Lung (tissue), 16 donors: Measurements from ENCODE around the gene ISCA1. TPM values are rescaled to one million over a fixed set of nuclear protein-coding genes. Genes with fewer than 3 reads are reported as not detected.

ENCODE experiments used
- ATAC-seq: fragments of 200-7000 bp; cut with Tn5 transposase; one replicate; pipeline ENCODE4 v1.9.1; 2020; ENCODE audit warnings: moderate number of reproducible peaks; ENCODE audit not compliant: insufficient read depth, low FRiP score
- DNase-seq, 3 donors: peaks; one replicate each; pipeline ENCODE4 v3.0.0-alpha.2; 2013 to 2017
- H3K27ac ChIP-seq, 2 donors: one replicate each; pipeline ENCODE4 v1.5.1; 2013; ENCODE audit warnings: mild to moderate bottlenecking in 2 of 2, moderate library complexity in 2 of 2, control low read depth in 1 of 2, inconsistent platforms in 1 of 2, low read depth in 1 of 2, low read length in 1 of 2
- H3K27me3 ChIP-seq, 3 donors: one replicate each; pipeline ENCODE4 v1.5.1; 2013; ENCODE audit warnings: low read length in 2 of 3; ENCODE audit not compliant: control insufficient read depth in 3 of 3, insufficient read depth in 3 of 3
- H3K36me3 ChIP-seq, 4 donors: one replicate each; pipeline ENCODE4 v1.5.1; 2013; ENCODE audit warnings: low read length in 4 of 4, mild to moderate bottlenecking in 1 of 4, moderate library complexity in 1 of 4; ENCODE audit not compliant: control insufficient read depth in 4 of 4, insufficient read depth in 4 of 4
- H3K4me1 ChIP-seq, 5 donors: one replicate each; pipeline ENCODE4 v1.5.1; 2013; ENCODE audit warnings: low read length in 5 of 5, mild to moderate bottlenecking in 2 of 5, moderate library complexity in 1 of 5; ENCODE audit not compliant: control insufficient read depth in 5 of 5, insufficient read depth in 5 of 5
- H3K4me3 ChIP-seq: one replicate; pipeline ENCODE4 v1.5.1; 2013; ENCODE audit warnings: mild to moderate bottlenecking, control low read depth, moderate library complexity
- H3K9ac ChIP-seq, 2 donors: one replicate each; pipeline ENCODE4 v1.5.1; 2013; ENCODE audit warnings: low read length in 2 of 2, control low read depth in 1 of 2; ENCODE audit not compliant: insufficient read depth in 1 of 2
- H3K9me3 ChIP-seq, 4 donors: one replicate each; pipeline ENCODE4 v1.5.1; 2013; ENCODE audit warnings: low read length in 3 of 4, mild to moderate bottlenecking in 1 of 4, moderate library complexity in 1 of 4; ENCODE audit not compliant: control insufficient read depth in 4 of 4, insufficient read depth in 3 of 4
- WGBS, 2 donors: extraction: QIAGEN DNeasy Blood & Tissue Kit; methylation state at CpG; one replicate each; pipeline ENCODE4 v1.1.7; 2013; 5-methylcytosine and 5-hydroxymethylcytosine counted together
- long read RNA-seq, 5 donors: transcript quantifications; one replicate each; lab custom pipeline, GENCODE V29; 2026
- polyA plus RNA-seq, 2 donors: library from polyadenylated mRNA; stranded (reverse); fragments of 200-250 nt; gene quantifications; one replicate each; pipeline ENCODE4 v1.2.1, GENCODE V29; 2013
- total RNA-seq, 2 donors: library from RNA; depleted of rRNA in 1 of 2; stranded (reverse); fragments of >200 nt in 1 of 2; gene quantifications; one replicate each; pipeline ENCODE4 v1.2.1, GENCODE V29; 2014 to 2021
- TF ChIP-seq, protein P1 (sequence below): IDR thresholded peaks from 2 replicates; pipeline ENCODE4 v1.5.1; 2012; ENCODE audit warnings: mild to moderate bottlenecking; ENCODE audit errors: control extremely low read depth, extremely low read depth
- donor health status: control.
- donor health status: control.
- donor health status: Bipolar disorder and iron deficiency.
- donor health status: healthy.
- donor health status: DM: yes; HTN: yes; CAD: no.

Gene ISCA1
- 10 to 100 TPM; 21.4 to 45.5 TPM for total RNA-seq
- polyA plus RNA-seq: 10 to 100 TPM; 18.5 to 20.0 TPM
- long read RNA-seq, donor 1, transcript ISCA1-203 (4 exons, 1,958 nt): major isoform, 10 of 10 reads
- long read RNA-seq, donor 1, partial matches to known transcripts: 0 of 10 reads
- long read RNA-seq, donor 1, other reads (novel, unspliced or antisense): 0 of 10 reads
- long read RNA-seq, donor 2, transcript ISCA1-203 (4 exons, 1,958 nt): major isoform, 6 of 6 reads
- long read RNA-seq, donor 2, partial matches to known transcripts: 0 of 6 reads
- long read RNA-seq, donor 2, other reads (novel, unspliced or antisense): 0 of 6 reads
- long read RNA-seq, donor 3, transcript ISCA1-203 (4 exons, 1,958 nt): major isoform, 9 of 9 reads
- long read RNA-seq, donor 3, partial matches to known transcripts: 0 of 9 reads
- long read RNA-seq, donor 3, other reads (novel, unspliced or antisense): 0 of 9 reads
- long read RNA-seq, donor 4, transcript ISCA1-203 (4 exons, 1,958 nt): major isoform, 8 of 8 reads
- long read RNA-seq, donor 4, partial matches to known transcripts: 0 of 8 reads
- long read RNA-seq, donor 4, other reads (novel, unspliced or antisense): 0 of 8 reads
- long read RNA-seq, donor 5, transcript ISCA1-203 (4 exons, 1,958 nt): major isoform, 22 of 22 reads
- long read RNA-seq, donor 5, partial matches to known transcripts: 0 of 22 reads
- long read RNA-seq, donor 5, other reads (novel, unspliced or antisense): 0 of 22 reads

DNA sequence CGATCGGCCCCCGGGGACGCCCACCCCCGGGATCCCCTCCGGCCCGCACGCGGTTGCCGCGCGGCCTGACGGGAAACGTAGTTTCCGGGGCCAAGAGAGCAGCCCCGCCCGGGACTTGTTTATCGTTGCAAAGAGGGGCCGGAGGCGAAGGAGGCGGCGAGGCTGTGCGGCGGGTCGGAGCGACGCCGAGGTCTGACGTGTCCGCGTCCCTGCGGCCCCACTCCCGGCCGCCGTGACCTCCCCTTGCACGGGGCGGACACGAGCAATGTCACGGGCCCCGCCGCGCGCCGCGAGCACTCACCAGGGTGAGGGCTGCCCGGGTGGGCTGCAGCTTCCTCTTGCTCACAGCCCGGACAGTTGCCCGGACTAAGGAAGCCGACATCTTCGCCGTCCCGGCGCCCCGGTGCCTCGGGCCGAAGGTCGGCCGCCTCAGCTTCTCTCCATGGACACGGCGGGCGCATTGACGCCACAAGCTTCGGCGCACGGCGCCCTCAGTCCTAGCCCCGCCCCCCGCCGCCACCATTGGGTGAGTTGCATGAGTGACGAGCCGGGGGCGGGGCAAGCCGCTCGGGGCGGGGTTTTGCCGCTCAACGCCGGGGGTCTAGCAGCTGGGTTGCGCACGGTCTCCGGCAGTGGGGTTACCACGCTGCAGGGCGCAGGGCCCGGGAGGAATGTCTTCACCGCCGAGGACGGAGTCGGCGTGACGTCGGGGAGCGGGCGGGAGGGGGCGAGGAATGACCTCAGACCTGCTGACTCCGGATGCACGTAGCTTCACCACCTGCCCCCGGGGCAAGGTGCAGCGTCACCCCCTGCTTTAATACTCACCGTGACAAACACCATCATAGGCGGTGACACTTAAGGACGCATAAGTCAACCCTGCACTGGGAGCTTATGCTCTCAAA is at the start of gene ISCA1:
Gene ISCA1, minus strand, starts transcription at position 462 of the 902 bp plus-strand sequence. Its CDS starts 80 bp downstream, at position 382.
- Histone ChIP-seq H3K4me1 (peaks cover 6 to 32% (median 8%) of the 10 kb centered on the region in 5 donors), H3K27me3 (no peaks in the 10 kb centered on the region), H3K9ac (peak within 1 kb of the TSS; percentile 85 to 94), H3K9me3 (no peaks in the 10 kb centered on the region), H3K4me3 (peak within 1 kb of the TSS; percentile 90), H3K36me3 (peaks cover 0 to 5% (median 1%) of the 10 kb centered on the region in 4 donors), H3K27ac (peak within 1 kb of the TSS; percentile 97 to 98)
- DNase-seq (peak; percentile 97 to 98 (median 97)), ATAC-seq (peak; percentile 98)
- 0% methylated on average over 79 to 101 of the region's 101 CpGs for WGBS, 2 donors
- TF ChIP-seq, protein P1, sequence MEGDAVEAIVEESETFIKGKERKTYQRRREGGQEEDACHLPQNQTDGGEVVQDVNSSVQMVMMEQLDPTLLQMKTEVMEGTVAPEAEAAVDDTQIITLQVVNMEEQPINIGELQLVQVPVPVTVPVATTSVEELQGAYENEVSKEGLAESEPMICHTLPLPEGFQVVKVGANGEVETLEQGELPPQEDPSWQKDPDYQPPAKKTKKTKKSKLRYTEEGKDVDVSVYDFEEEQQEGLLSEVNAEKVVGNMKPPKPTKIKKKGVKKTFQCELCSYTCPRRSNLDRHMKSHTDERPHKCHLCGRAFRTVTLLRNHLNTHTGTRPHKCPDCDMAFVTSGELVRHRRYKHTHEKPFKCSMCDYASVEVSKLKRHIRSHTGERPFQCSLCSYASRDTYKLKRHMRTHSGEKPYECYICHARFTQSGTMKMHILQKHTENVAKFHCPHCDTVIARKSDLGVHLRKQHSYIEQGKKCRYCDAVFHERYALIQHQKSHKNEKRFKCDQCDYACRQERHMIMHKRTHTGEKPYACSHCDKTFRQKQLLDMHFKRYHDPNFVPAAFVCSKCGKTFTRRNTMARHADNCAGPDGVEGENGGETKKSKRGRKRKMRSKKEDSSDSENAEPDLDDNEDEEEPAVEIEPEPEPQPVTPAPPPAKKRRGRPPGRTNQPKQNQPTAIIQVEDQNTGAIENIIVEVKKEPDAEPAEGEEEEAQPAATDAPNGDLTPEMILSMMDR: no peak

DNA sequence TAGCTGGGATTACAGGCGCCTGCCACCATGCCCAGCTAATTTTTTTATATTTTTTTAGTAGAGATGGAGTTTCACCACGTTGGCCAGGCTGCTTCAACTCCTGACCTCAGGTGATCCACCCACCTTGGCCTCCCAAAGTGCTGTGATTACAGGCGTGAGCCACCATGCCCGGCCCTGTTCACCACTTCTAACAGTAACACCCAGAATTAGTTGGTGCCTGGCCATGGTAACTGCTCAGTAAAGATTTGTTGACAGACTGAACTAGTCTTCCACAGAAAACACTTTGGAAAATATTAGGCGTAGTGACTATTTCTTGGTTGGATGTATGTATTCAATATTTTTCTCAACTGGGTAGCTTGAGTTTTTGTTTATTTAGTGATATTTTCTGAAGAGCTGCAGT is 47.8 kb upstream of the ISCA1 start:
- H3K4me1 ChIP-seq: peaks cover 0 to 1% (median 0%) of the 10 kb centered on the region in 5 donors
- 93 to 97% methylated on average over 5 of the region's 5 CpGs for WGBS, 2 donors
- no peak overlapping the region for H3K4me3 ChIP-seq
- ATAC-seq: no peak
- H3K27ac ChIP-seq: no peak overlapping the region
- H3K9ac ChIP-seq: no peak overlapping the region
- H3K9me3 ChIP-seq: no peaks in the 10 kb centered on the region
- H3K27me3 ChIP-seq: no peaks in the 10 kb centered on the region
- TF ChIP-seq, protein P1: no peak
- DNase-seq: no peak
- H3K36me3 ChIP-seq: peaks cover 17 to 55% (median 39%) of the 10 kb centered on the region in 4 donors

DNA sequence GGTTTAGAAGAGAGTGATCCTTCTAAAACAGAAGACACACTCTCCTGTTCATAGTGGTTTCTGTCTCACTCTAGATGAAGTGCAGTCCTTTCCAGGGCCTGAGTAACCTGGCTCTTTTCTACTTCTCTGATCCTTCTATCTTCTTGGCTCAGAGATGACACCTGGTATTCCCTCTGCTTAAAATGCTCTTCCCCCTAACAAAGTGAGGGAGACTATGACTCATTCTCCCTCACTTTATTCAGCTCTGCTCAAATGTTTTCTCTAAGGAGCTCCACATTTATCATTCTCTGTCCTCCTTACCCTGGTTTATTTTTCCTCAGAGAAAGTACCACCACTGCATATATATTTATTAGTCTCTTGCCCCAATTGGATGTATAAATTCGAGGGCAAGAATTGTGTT is 47.3 kb upstream of the ISCA1 start:
- Histone ChIP-seq H3K9ac (no peak overlapping the region), H3K27ac (no peak overlapping the region), H3K4me3 (no peak overlapping the region), H3K27me3 (no peaks in the 10 kb centered on the region), H3K9me3 (no peaks in the 10 kb centered on the region), H3K36me3 (peaks cover 17 to 55% (median 36%) of the 10 kb centered on the region in 4 donors), H3K4me1 (peaks cover 0 to 1% (median 0%) of the 10 kb centered on the region in 5 donors)
- TF ChIP-seq, protein P1: no peak
- 89 to 93% methylated on average over 1 of the region's 1 CpG for WGBS, 2 donors
- peak; percentile 27 for ATAC-seq
- DNase-seq: no peak
